IMR-90 (cell line): ENCODE measurements around the gene ZNF248. TPM values are rescaled to one million over a fixed set of nuclear protein-coding genes. Genes with fewer than 3 reads are reported as not detected.

Experiments used
- ATAC-seq: fragments of 200-7000 bp; cut with Tn5 transposase; 2 replicates; pipeline ENCODE4 v1.9.1; 2020; ENCODE audit warnings: low read depth, mild to moderate bottlenecking, moderate library complexity
- BruUV-seq: library from RNA; stranded (reverse); fragments of 400-500 nt; replicated peaks from 2 replicates; lab custom pipeline; 2021; lab: Mats Ljungman, UMichigan
- CTCF ChIA-PET: fragments of 300-600 bp; formaldehyde crosslinking; extraction: SDS; loops from one replicate; lab custom pipeline; 2021; ENCODE audit warnings: antibody characterized with exemption; lab: Yijun Ruan, JAX
- POLR2A ChIA-PET: fragments of 300-600 bp; sonication (Branson Sonifier 250); formaldehyde crosslinking; loops from one replicate; lab custom pipeline; 2022; ENCODE audit warnings: antibody characterized with exemption; ENCODE audit not compliant: unreplicated experiment; lab: Charles Lee
- DNase-seq: peaks from one replicate; pipeline ENCODE4 v3.0.0; 2013
- H2AFZ ChIP-seq: replicated peaks from 2 replicates; pipeline ENCODE3; 2013; ENCODE audit warnings: low read length, mild to moderate bottlenecking; ENCODE audit not compliant: poor library complexity
- H2AK5ac ChIP-seq: 2 replicates; pipeline ENCODE4 v1.6.1; 2013; ENCODE audit warnings: low read depth, low read length, inconsistent platforms
- H2AK9ac ChIP-seq: replicated peaks from 2 replicates; pipeline ENCODE3; 2013; ENCODE audit warnings: mild to moderate bottlenecking, low read depth, low read length, moderate library complexity; ENCODE audit not compliant: poor library complexity
- H2BK120ac ChIP-seq: 2 replicates; pipeline ENCODE4 v1.6.1; 2013; ENCODE audit warnings: low read depth, low read length, inconsistent platforms
- H2BK15ac ChIP-seq: 3 replicates; pipeline ENCODE4 v1.6.1; 2013; ENCODE audit warnings: low read depth, low read length, inconsistent platforms
- H2BK20ac ChIP-seq: 2 replicates; pipeline ENCODE4 v1.6.1; 2013; ENCODE audit warnings: low read depth, mild to moderate bottlenecking, inconsistent platforms, low read length, moderate library complexity
- H2BK5ac ChIP-seq: 2 replicates; pipeline ENCODE4 v1.6.1; 2013; ENCODE audit warnings: mild to moderate bottlenecking, low read depth, low read length, inconsistent platforms; ENCODE audit not compliant: poor library complexity, severe bottlenecking
- H3K14ac ChIP-seq: replicated peaks from 2 replicates; pipeline ENCODE4 v1.6.1; 2013; ENCODE audit warnings: low read depth, low read length, inconsistent platforms
- H3K18ac ChIP-seq: 2 replicates; pipeline ENCODE4 v1.6.1; 2013; ENCODE audit warnings: low read depth, low read length, control low read depth
- H3K23ac ChIP-seq: 2 replicates; pipeline ENCODE4 v1.6.1; 2013; ENCODE audit warnings: low read depth, low read length, inconsistent platforms
- H3K27ac ChIP-seq: 2 replicates; pipeline ENCODE4 v1.5.1; 2013; ENCODE audit warnings: mild to moderate bottlenecking, control low read depth, low read length; ENCODE audit not compliant: insufficient read depth
- H3K27me3 ChIP-seq: 2 replicates; pipeline ENCODE4 v1.6.1; 2013; ENCODE audit warnings: low read length; ENCODE audit not compliant: control insufficient read depth, insufficient read depth
- H3K36me3 ChIP-seq: 2 replicates; pipeline ENCODE4 v1.6.1; 2013; ENCODE audit warnings: low read length, mixed read lengths; ENCODE audit not compliant: control insufficient read depth, insufficient read depth
- H3K4ac ChIP-seq: 2 replicates; pipeline ENCODE4 v1.6.1; 2013; ENCODE audit warnings: low read depth, low read length, inconsistent platforms
- H3K4me1 ChIP-seq: 2 replicates; pipeline ENCODE4 v1.6.1; 2013; ENCODE audit warnings: low read length, mixed read lengths; ENCODE audit not compliant: control insufficient read depth, insufficient read depth
- H3K4me2 ChIP-seq: 2 replicates; pipeline ENCODE4 v1.6.1; 2013; ENCODE audit warnings: low read depth, mild to moderate bottlenecking, control low read depth, low read length, moderate library complexity
- H3K4me3 ChIP-seq: 2 replicates; pipeline ENCODE4 v1.5.1; 2013; ENCODE audit warnings: low read depth, mild to moderate bottlenecking, control low read depth, low read length, moderate library complexity; ENCODE audit not compliant: insufficient read depth
- H3K56ac ChIP-seq: 2 replicates; pipeline ENCODE4 v1.6.1; 2013; ENCODE audit warnings: low read length, inconsistent platforms; ENCODE audit not compliant: insufficient read depth; ENCODE audit errors: extremely low read depth
- H3K79me1 ChIP-seq, 2 experiments: 2 replicates each; pipeline ENCODE4 v1.6.1; 2013; ENCODE audit warnings: low read length in 2 of 2, inconsistent platforms in 1 of 2, low read depth in 1 of 2
- H3K9ac ChIP-seq: 2 replicates; pipeline ENCODE4 v1.6.1; 2013; ENCODE audit warnings: low read depth, low read length, control low read depth
- H3K9me1 ChIP-seq: 2 replicates; pipeline ENCODE4 v1.6.1; 2013; ENCODE audit warnings: low read length, inconsistent platforms; ENCODE audit not compliant: insufficient read depth
- H3K9me3 ChIP-seq: 2 replicates; pipeline ENCODE4 v1.6.1; 2013; ENCODE audit warnings: low read length; ENCODE audit not compliant: control insufficient read depth, insufficient read depth
- H4K20me1 ChIP-seq: 2 replicates; pipeline ENCODE4 v1.6.1; 2013; ENCODE audit warnings: low read length, inconsistent platforms; ENCODE audit not compliant: insufficient read depth
- H4K5ac ChIP-seq: 2 replicates; pipeline ENCODE4 v1.6.1; 2013; ENCODE audit warnings: mild to moderate bottlenecking, low read depth, low read length, control low read depth
- H4K8ac ChIP-seq, 2 experiments: 2 replicates each; pipeline ENCODE4 v1.6.1; 2013; ENCODE audit warnings: low read depth in 2 of 2, low read length in 2 of 2, control low read depth in 1 of 2, inconsistent platforms in 1 of 2
- H4K91ac ChIP-seq: 2 replicates; pipeline ENCODE4 v1.6.1; 2013; ENCODE audit warnings: low read depth, low read length, inconsistent platforms; ENCODE audit not compliant: insufficient read depth
- ELK1 ChIP-seq: fragments of 150-350 bp; IDR thresholded peaks from 2 replicates; pipeline ENCODE4 v1.6.1; 2016; ENCODE audit warnings: low read depth, mild to moderate bottlenecking, low read length, moderate library complexity, borderline replicate concordance
- FOS ChIP-seq: fragments of 150-350 bp; IDR thresholded peaks from 2 replicates; pipeline ENCODE4 v1.6.1; 2016; ENCODE audit warnings: low read depth, low read length
- MAFK ChIP-seq: IDR thresholded peaks from 2 replicates; pipeline ENCODE4 v1.6.1; 2012; ENCODE audit warnings: low read depth, low read length, improper control_type of control experiment
- MAZ ChIP-seq: IDR thresholded peaks from 2 replicates; pipeline ENCODE4 v1.6.1; 2012; ENCODE audit warnings: low read depth, mild to moderate bottlenecking, low read length, improper control_type of control experiment, moderate library complexity, borderline replicate concordance
- RCOR1 ChIP-seq: IDR thresholded peaks from 2 replicates; pipeline ENCODE4 v1.6.1; 2012; ENCODE audit warnings: mild to moderate bottlenecking, low read length, improper control_type of control experiment; ENCODE audit not compliant: insufficient replicate concordance
- USF2 ChIP-seq: fragments of 150-350 bp; IDR thresholded peaks from 2 replicates; pipeline ENCODE4 v1.6.1; 2017; ENCODE audit warnings: mild to moderate bottlenecking, antibody characterized with exemption, low read length, low read depth
- WGBS, 2 experiments: methylation state at CpG; one replicate each; pipeline versions ENCODE4 v1.1.5 to v1.1.7; 2013; ENCODE audit warnings: missing lambda C conversion rate in 2 of 2; ENCODE audit not compliant: insufficient read length in 1 of 2; ENCODE audit errors: extremely low coverage in 2 of 2; 5-methylcytosine and 5-hydroxymethylcytosine counted together
- dilution Hi-C: fragments of 300-500 bp; cut with HindIII; formaldehyde crosslinking; loops from one replicate; pipeline ENCODE4 v1.14.3; 2018; ENCODE audit warnings: low sequenced_read_pairs; ENCODE audit not compliant: unreplicated experiment
- in situ Hi-C: fragments of 300-500 bp; cut with MboI; formaldehyde crosslinking; loops from 3 replicates; pipeline ENCODE4 v1.14.3; 2019; ENCODE audit warnings: low sequenced_read_pairs, inconsistent platforms, mixed read lengths
- intact Hi-C: fragments of 100-400 bp; cut with micrococcal nuclease; formaldehyde crosslinking; loops from 2 replicates; pipeline ENCODE4 v1.10.0; 2022
- polyA plus RNA-seq, 3 experiments: library from polyadenylated mRNA; depleted of rRNA; stranded (reverse); fragments of >200 nt; gene quantifications; 2 replicates each; pipeline ENCODE4 v1.2.3, GENCODE V29; 2012; ENCODE audit warnings: low replicate concordance in 1 of 3
- total RNA-seq: library from RNA; depleted of rRNA; stranded (reverse); fragments of >200 nt; gene quantifications from 2 replicates; pipeline ENCODE4 v1.2.3, GENCODE V29; 2012

Gene ZNF248
- total and polyA plus RNA-seq, 2 of the 4 experiments (the other 2 are of a cell fraction), result 5.1 to 5.7 TPM

- no TSS peak for BruUV-seq
- no peak overlapping the region for H2AK5ac ChIP-seq
- DNase-seq (no peak), ATAC-seq (no peak)
- CTCF ChIA-PET, result no interaction called here
- no peaks in the 10 kb centered on the region for H3K79me1 ChIP-seq
- no peak overlapping the region for H4K5ac ChIP-seq
- no peak overlapping the region for H3K27ac ChIP-seq
- no peak overlapping the region for H3K4me2 ChIP-seq
- no peaks in the 10 kb centered on the region for H3K27me3 ChIP-seq
- no peaks in the 10 kb centered on the region for H3K36me3 ChIP-seq
- no peak overlapping the region for H3K14ac ChIP-seq
- POLR2A ChIA-PET, result no interaction called here
- H2BK20ac ChIP-seq, result no peak overlapping the region
- H2AK9ac ChIP-seq, result no peak overlapping the region
- H4K8ac ChIP-seq, result no peak overlapping the region
- in situ Hi-C loops, result no loop called here
- no peaks in the 10 kb centered on the region for H4K20me1 ChIP-seq
- no peak overlapping the region for H3K18ac ChIP-seq
- dilution Hi-C loops, result no loop called here
- H2BK120ac ChIP-seq, result no peak overlapping the region
- no peak overlapping the region for H2BK15ac ChIP-seq
- no peak overlapping the region for H3K56ac ChIP-seq
- no peak overlapping the region for H3K9ac ChIP-seq
- intact Hi-C loops, result no loop called here
- WGBS, 2 experiments, result no CpG with 5 or more reads among the region's 4 CpGs
- H2BK5ac ChIP-seq, result no peak overlapping the region
- no peak overlapping the region for H2AFZ ChIP-seq
- no peaks in the 10 kb centered on the region for H3K4me1 ChIP-seq
- no peak overlapping the region for H3K4me3 ChIP-seq
- H3K9me1 ChIP-seq, result no peaks in the 10 kb centered on the region
- peaks cover 10% of the 10 kb centered on the region for H3K9me3 ChIP-seq
- no peak overlapping the region for H4K91ac ChIP-seq
- no peak overlapping the region for H3K23ac ChIP-seq
- TF ChIP-seq MAZ (no peak), FOS (no peak), MAFK (peak; percentile 90), RCOR1 (no peak), USF2 (no peak), ELK1 (no peak)
- no peak overlapping the region for H3K4ac ChIP-seq
Observed at GRCh38 chr10:37784678-37785077, 72.7 kb downstream of the ZNF248 start.
